ENCODE data around the gene ZNF558. TPM values are rescaled to one million over a fixed set of nuclear protein-coding genes. Genes with fewer than 3 reads are reported as not detected.

ZNF558 gene
- total and polyA plus RNA-seq, 4 experiments from 2014 or later = 7.4 to 45.3 (median 27.6) TPM

GRCh38 chr19:8850488-8850887, 18.4 kb upstream of the ZNF558 start:
- no peaks in the 10 kb centered on the region for H3K27me3 ChIP-seq (ENCODE audit: insufficient read depth, low read length)
- intact Hi-C loops (cut with micrococcal nuclease) = no loop called here
- Mint-ChIP-seq H3K27ac (no peak overlapping the region), H3K4me3 (no peak overlapping the region), H3K27me3 (peaks cover 11 to 20% of the 10 kb centered on the region in 2 donors), H3K9me3 (peaks cover 0 to 25% (median 16%) of the 10 kb centered on the region in 8 donors), H3K36me3 (peaks cover 0 to 3% of the 10 kb centered on the region in 2 donors), H3K4me1 (no peaks in the 10 kb centered on the region)
- no peaks in the 10 kb centered on the region for H3K36me3 ChIP-seq (ENCODE audit: insufficient read depth, low read length)
- H3K4me3 ChIP-seq (ENCODE audit: low read length in 2 of 2) = no peak overlapping the region
- ChIA-PET CTCF (ENCODE audit: partially characterized antibody) (no interaction called here), POLR2A (ENCODE audit: partially characterized antibody) (no interaction called here)
- H3K27ac ChIP-seq (ENCODE audit: low read depth, low read length) = no peak overlapping the region
- no peaks in the 10 kb centered on the region for H3K4me1 ChIP-seq (ENCODE audit: insufficient read depth, low read length)
- H3K9me3 ChIP-seq (ENCODE audit: control insufficient read depth in 1 of 2, low read length in 2 of 2) = no peaks in the 10 kb centered on the region
- no peak for DNase-seq

GRCh38 chr19:8849232-8849631, 17.1 kb upstream of the ZNF558 start:
- Mint-ChIP-seq H3K36me3 (peaks cover 0 to 3% of the 10 kb centered on the region in 2 donors), H3K4me3 (no peak overlapping the region), H3K27ac (peak overlapping the region in 1 of 7 donors; percentile 81), H3K9me3 (peaks cover 0 to 25% (median 16%) of the 10 kb centered on the region in 8 donors), H3K27me3 (peaks cover 8 to 15% of the 10 kb centered on the region in 2 donors), H3K4me1 (no peaks in the 10 kb centered on the region)
- ChIA-PET CTCF (ENCODE audit: partially characterized antibody) (no interaction called here), POLR2A (ENCODE audit: partially characterized antibody) (no interaction called here)
- Histone ChIP-seq H3K4me3 (ENCODE audit: low read length in 2 of 2) (no peak overlapping the region), H3K27me3 (ENCODE audit: insufficient read depth, low read length) (no peaks in the 10 kb centered on the region), H3K36me3 (ENCODE audit: insufficient read depth, low read length) (no peaks in the 10 kb centered on the region), H3K4me1 (ENCODE audit: insufficient read depth, low read length) (no peaks in the 10 kb centered on the region), H3K27ac (ENCODE audit: low read depth, low read length) (no peak overlapping the region), H3K9me3 (ENCODE audit: control insufficient read depth in 1 of 2, low read length in 2 of 2) (no peaks in the 10 kb centered on the region)
- intact Hi-C loops (cut with micrococcal nuclease) = no loop called here
- DNase-seq = no peak

- H3K27ac Mint-ChIP-seq = peak overlapping the region in 1 of 7 donors; percentile 57
- no peaks in the 10 kb centered on the region for H3K9me3 ChIP-seq (ENCODE audit: control insufficient read depth in 1 of 2, low read length in 2 of 2)
- no peak overlapping the region for H3K4me3 ChIP-seq (ENCODE audit: low read length in 2 of 2)
- CTCF ChIA-PET (ENCODE audit: partially characterized antibody) = no interaction called here
- H3K27me3 Mint-ChIP-seq = peaks cover 6 to 14% of the 10 kb centered on the region in 2 donors
- H3K27ac ChIP-seq (ENCODE audit: low read depth, low read length) = no peak overlapping the region
- intact Hi-C loops (cut with micrococcal nuclease) = no loop called here
- H3K36me3 ChIP-seq (ENCODE audit: insufficient read depth, low read length) = no peaks in the 10 kb centered on the region
- H3K9me3 Mint-ChIP-seq = peaks cover 0 to 25% (median 15%) of the 10 kb centered on the region in 8 donors
- POLR2A ChIA-PET (ENCODE audit: partially characterized antibody) = no interaction called here
- H3K4me1 ChIP-seq (ENCODE audit: insufficient read depth, low read length) = no peaks in the 10 kb centered on the region
- H3K4me1 Mint-ChIP-seq = peaks cover 0 to under 1% (median 0%) of the 10 kb centered on the region in 4 donors
- no peaks in the 10 kb centered on the region for H3K27me3 ChIP-seq (ENCODE audit: insufficient read depth, low read length)
- H3K4me3 Mint-ChIP-seq = no peak overlapping the region
- no peak for DNase-seq
- peaks cover 0 to 3% of the 10 kb centered on the region in 2 donors for H3K36me3 Mint-ChIP-seq
These were observed 14.7 kb upstream of the ZNF558 start for GRCh38 chr19:8846819-8847218.

GRCh38 chr19:8840708-8841107, 8.6 kb upstream of the ZNF558 start:
- ChIA-PET POLR2A (ENCODE audit: partially characterized antibody) (no interaction called here), CTCF (ENCODE audit: partially characterized antibody) (interaction anchor here (1.6 kb wide), 1 partner anchor 13 kb away, joined by 4 read pairs; no protein-coding TSS in a partner anchor)
- H3K4me1 Mint-ChIP-seq = peaks cover 0 to 1% (median 0%) of the 10 kb centered on the region in 4 donors
- H3K27ac Mint-ChIP-seq = no peak overlapping the region
- H3K27ac ChIP-seq (ENCODE audit: low read depth, low read length) = no peak overlapping the region
- H3K36me3 Mint-ChIP-seq = no peaks in the 10 kb centered on the region
- H3K4me3 Mint-ChIP-seq = no peak overlapping the region
- no peak overlapping the region for H3K4me3 ChIP-seq (ENCODE audit: low read length in 2 of 2)
- intact Hi-C loops (cut with micrococcal nuclease) = no loop called here
- H3K9me3 ChIP-seq (ENCODE audit: control insufficient read depth in 1 of 2, low read length in 2 of 2) = no peaks in the 10 kb centered on the region
- H3K27me3 Mint-ChIP-seq = peaks cover 4 to 6% of the 10 kb centered on the region in 2 donors
- H3K27me3 ChIP-seq (ENCODE audit: insufficient read depth, low read length) = no peaks in the 10 kb centered on the region
- no peaks in the 10 kb centered on the region for H3K36me3 ChIP-seq (ENCODE audit: insufficient read depth, low read length)
- no peak for DNase-seq
- H3K9me3 Mint-ChIP-seq = peaks cover 0 to 1% (median 0%) of the 10 kb centered on the region in 8 donors
- H3K4me1 ChIP-seq (ENCODE audit: insufficient read depth, low read length) = no peaks in the 10 kb centered on the region

GRCh38 chr19:8835877-8836276, 3.8 kb upstream of the ZNF558 start:
- Histone ChIP-seq H3K36me3 (ENCODE audit: insufficient read depth, low read length) (no peaks in the 10 kb centered on the region), H3K4me1 (ENCODE audit: insufficient read depth, low read length) (peaks cover 15% of the 10 kb centered on the region), H3K27ac (ENCODE audit: low read depth, low read length) (no peak overlapping the region), H3K9me3 (ENCODE audit: control insufficient read depth in 1 of 2, low read length in 2 of 2) (no peaks in the 10 kb centered on the region), H3K4me3 (ENCODE audit: low read length in 2 of 2) (no peak overlapping the region), H3K27me3 (ENCODE audit: insufficient read depth, low read length) (no peaks in the 10 kb centered on the region)
- H3K9me3 Mint-ChIP-seq = peaks cover 0 to 1% (median 0%) of the 10 kb centered on the region in 8 donors
- peaks cover 0 to 5% of the 10 kb centered on the region in 2 donors for H3K36me3 Mint-ChIP-seq
- POLR2A ChIA-PET (ENCODE audit: partially characterized antibody) = no interaction called here
- intact Hi-C loops (cut with micrococcal nuclease) = loop anchor here (10.0 kb wide), 1 partner anchor 489 kb away; the partner anchor contains the start of gene ZNF559
- peaks cover 15 to 22% (median 19%) of the 10 kb centered on the region in 4 donors for H3K4me1 Mint-ChIP-seq
- no peak for DNase-seq
- no peak overlapping the region for H3K4me3 Mint-ChIP-seq
- H3K27me3 Mint-ChIP-seq = peaks cover 3% of the 10 kb centered on the region in 2 donors
- H3K27ac Mint-ChIP-seq = no peak overlapping the region
- CTCF ChIA-PET (ENCODE audit: partially characterized antibody) = no interaction called here

GRCh38 chr19:8835446-8835845, 3.3 kb upstream of the ZNF558 start:
- Histone ChIP-seq H3K36me3 (ENCODE audit: insufficient read depth, low read length) (no peaks in the 10 kb centered on the region), H3K27ac (ENCODE audit: low read depth, low read length) (no peak overlapping the region), H3K4me3 (ENCODE audit: low read length in 2 of 2) (no peak overlapping the region), H3K4me1 (ENCODE audit: insufficient read depth, low read length) (peaks cover 15% of the 10 kb centered on the region), H3K27me3 (ENCODE audit: insufficient read depth, low read length) (no peaks in the 10 kb centered on the region), H3K9me3 (ENCODE audit: control insufficient read depth in 1 of 2, low read length in 2 of 2) (no peaks in the 10 kb centered on the region)
- POLR2A ChIA-PET (ENCODE audit: partially characterized antibody) = no interaction called here
- Mint-ChIP-seq H3K4me1 (peaks cover 15 to 22% (median 20%) of the 10 kb centered on the region in 4 donors), H3K27me3 (peaks cover 3% of the 10 kb centered on the region in 2 donors), H3K36me3 (peaks cover 0 to 5% of the 10 kb centered on the region in 2 donors), H3K27ac (no peak overlapping the region), H3K9me3 (peaks cover 0 to 1% (median 0%) of the 10 kb centered on the region in 8 donors), H3K4me3 (no peak overlapping the region)
- CTCF ChIA-PET (ENCODE audit: partially characterized antibody) = no interaction called here
- no peak for DNase-seq
- intact Hi-C loops (cut with micrococcal nuclease) = loop anchor here (10.0 kb wide), 1 partner anchor 489 kb away; the partner anchor contains the start of gene ZNF559

- intact Hi-C loops (cut with micrococcal nuclease) = loop anchor here (2.0 to 10.0 kb wide), 2 partner anchors 177 to 493 kb away; partner anchors contain the start of gene ZNF559
- Mint-ChIP-seq H3K36me3 (peaks cover 16 to 18% of the 10 kb centered on the region in 2 donors), H3K9me3 (no peaks in the 10 kb centered on the region), H3K27me3 (no peaks in the 10 kb centered on the region), H3K4me1 (peaks cover 22 to 30% (median 25%) of the 10 kb centered on the region in 4 donors), H3K27ac (peak overlapping the region; percentile 90 to 98 (median 95)), H3K4me3 (peak overlapping the region; percentile 83 to 93 (median 89))
- Histone ChIP-seq H3K27me3 (ENCODE audit: insufficient read depth, low read length) (no peaks in the 10 kb centered on the region), H3K4me1 (ENCODE audit: insufficient read depth, low read length) (peaks cover 15% of the 10 kb centered on the region), H3K36me3 (ENCODE audit: insufficient read depth, low read length) (no peaks in the 10 kb centered on the region), H3K9me3 (ENCODE audit: control insufficient read depth in 1 of 2, low read length in 2 of 2) (no peaks in the 10 kb centered on the region), H3K27ac (ENCODE audit: low read depth, low read length) (peak overlapping the region; percentile 81), H3K4me3 (ENCODE audit: low read length in 2 of 2) (peak overlapping the region; percentile 79 to 84)
- DNase-seq = peak in 1 of 5 donors; percentile 63
- ChIA-PET POLR2A (ENCODE audit: partially characterized antibody) (interaction anchor here (1.1 kb wide), 1 partner anchor 937 kb away, joined by 3 read pairs; the partner anchor contains the start of gene ZNF846), CTCF (ENCODE audit: partially characterized antibody) (no interaction called here)
These were observed 322 bp downstream of the ZNF558 start for GRCh38 chr19:8831832-8832131.
